Activated T-cell treated with anti-CD3 and anti-CD28 coated beads for 4 hours (primary cell): ENCODE data around the gene TRAK1.

Experiments used
- DNase-seq: peaks from one replicate; pipeline ENCODE4 v3.0.0-alpha.2; 2020

Gene TRAK1

GRCh38 chr3:42067326-42067725 is 23.8 kb upstream of the TRAK1 start:
- no peak for DNase-seq

- no peak for DNase-seq
These were observed 22.7 kb upstream of the TRAK1 start for GRCh38 chr3:42068303-42069088.

DNA sequence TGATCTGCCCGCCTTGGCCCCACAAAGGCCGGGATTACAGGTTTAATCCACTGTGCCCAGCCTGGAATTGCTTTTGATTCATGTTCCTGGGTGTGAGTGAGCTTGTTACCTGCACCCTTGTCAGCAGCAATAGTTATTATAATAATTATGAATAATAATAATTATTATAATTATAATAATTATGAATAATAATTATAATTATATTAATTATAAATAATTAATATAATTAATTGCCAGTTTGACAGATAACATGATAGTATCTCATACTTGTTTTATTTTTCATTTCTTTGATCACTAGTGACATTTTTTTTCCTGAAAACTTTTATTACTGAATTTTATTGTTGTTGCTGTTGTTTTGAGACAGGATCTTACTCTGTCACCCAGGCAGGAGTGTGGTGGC is 21.1 kb upstream of the TRAK1 start:
- DNase-seq = no peak

DNA sequence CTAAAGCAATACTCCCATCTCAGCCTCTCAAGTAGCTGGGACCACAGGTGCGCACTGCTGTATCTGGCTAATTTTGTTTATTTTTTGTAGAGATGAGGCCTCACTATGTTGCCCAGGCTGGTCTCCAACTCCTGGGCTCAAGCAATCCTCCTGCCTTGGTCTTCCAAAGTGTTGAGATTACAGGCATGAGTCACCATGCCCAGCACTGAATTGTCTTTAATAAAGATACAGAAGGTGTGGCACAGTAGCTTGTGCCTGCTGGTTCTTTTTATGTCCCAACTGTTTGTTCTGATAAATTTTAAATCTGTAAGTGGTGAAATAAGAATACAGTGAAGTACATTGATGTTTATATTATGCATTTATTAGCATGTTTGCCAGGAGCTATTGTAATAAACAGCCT is 20.6 kb upstream of the TRAK1 start:
- DNase-seq = no peak

GRCh38 chr3:42071904-42072812 is 19.0 kb upstream of the TRAK1 start:
- DNase-seq = no peak

DNA sequence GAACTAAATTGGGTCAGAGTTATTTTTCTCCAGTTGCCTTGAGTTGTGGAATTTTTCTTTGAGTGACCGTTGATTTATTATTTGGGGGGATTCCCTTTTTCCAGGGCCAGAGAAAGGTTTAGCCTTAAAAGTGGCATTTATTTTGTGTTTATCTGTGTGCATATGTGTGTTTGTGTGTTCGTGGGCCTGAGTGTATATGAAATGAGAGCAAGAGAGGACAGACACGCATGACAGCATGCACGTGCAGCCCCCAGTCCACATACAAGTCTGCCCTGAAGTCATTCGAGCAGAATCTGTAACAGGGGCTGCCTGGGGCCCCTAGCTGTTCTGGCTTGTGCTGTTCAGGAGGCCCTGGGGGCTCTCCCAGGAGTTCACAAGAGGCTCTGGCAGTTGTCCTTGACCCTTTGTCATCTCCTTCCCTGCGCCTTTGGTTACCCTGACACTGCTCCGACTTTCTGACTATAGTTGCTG is 18.3 kb upstream of the TRAK1 start:
- DNase-seq = no peak

DNA sequence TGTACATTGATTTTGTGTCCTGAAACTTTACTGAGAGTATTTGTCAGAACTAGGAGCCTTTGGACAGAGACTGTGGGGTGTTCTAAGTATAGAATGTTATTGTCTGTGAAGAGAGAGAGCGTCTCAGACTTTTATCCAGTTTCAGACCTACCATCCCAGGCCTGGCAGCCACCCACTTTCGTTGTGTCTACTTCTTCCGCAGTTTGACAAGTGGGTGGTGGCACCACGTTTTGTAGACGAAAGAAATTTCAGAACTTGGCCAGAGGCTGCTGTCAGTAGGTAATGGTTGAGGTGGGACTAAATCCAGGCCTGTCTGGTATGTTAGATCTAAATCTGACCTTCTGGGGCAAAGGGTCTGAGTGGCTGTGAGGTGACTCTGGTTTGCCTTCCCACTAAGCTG is 13.4 kb upstream of the TRAK1 start:
- no peak for DNase-seq

- DNase-seq = no peak
These were observed 12.5 kb upstream of the TRAK1 start for GRCh38 chr3:42078677-42079076.

DNA sequence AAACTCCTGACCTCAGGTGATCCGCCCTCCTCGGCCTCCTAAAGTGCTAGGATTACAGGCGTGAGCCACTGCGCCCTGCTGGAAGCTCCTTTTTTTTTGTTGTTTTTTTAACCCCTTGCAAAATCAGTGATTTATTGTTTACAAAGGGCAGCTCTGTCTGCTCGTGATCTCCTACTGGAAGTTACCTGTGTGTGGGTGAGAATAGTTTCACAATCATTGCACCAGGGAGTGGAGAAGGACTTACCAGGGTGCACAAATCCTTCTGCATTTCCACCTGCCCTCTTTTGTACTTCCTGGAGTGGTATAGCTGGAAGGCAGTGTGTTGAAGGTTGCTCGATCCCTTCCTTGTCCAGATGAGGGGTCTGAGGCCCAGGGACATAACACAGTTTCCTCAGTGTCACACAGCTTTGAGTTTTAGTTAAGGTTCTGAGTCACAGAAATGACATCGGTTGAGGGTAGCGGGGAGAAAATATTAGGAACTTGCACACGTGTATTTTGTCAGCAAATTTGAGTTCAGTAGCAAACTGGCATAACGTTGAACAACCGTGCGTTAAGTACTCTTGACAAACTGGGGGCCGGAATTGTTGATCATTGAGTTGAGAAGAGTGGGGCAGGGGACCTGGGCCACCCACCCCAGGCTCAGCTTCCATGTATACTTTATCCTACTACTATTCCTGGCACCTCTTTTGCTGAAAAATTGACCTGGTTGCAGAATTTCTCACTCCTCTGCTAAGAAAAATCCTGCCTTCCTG is 11.3 kb upstream of the TRAK1 start:
- no peak for DNase-seq

DNA sequence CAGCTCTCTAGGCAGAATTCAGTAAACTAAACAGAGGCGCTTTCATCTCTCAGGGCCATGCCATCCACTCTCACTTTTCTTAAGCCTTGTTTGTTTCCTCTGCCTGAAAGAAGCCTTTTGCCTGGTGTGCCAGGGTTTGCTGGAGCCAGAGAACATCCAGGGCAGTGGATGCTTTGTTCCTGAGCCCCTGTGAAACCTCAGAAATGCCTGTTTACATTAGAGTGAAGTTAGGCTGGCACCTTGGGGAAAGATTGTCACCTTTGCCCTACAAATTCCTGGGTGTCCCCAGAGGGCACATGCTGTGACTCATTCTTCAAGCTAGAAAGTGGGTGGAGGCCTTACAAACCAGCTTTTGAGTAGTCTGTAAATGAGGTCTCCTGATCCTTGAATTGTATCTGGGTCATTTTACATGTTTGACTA is 10.7 kb upstream of the TRAK1 start:
- DNase-seq = no peak

GRCh38 chr3:42081838-42082473 is 9.2 kb upstream of the TRAK1 start:
- no peak for DNase-seq

- no peak for DNase-seq
These were observed 6.6 kb upstream of the TRAK1 start for GRCh38 chr3:42084586-42084985.

GRCh38 chr3:42085641-42086376 is 5.3 kb upstream of the TRAK1 start:
- no peak for DNase-seq

GRCh38 chr3:42088803-42089530 is 2.2 kb upstream of the TRAK1 start:
- no peak for DNase-seq

DNA sequence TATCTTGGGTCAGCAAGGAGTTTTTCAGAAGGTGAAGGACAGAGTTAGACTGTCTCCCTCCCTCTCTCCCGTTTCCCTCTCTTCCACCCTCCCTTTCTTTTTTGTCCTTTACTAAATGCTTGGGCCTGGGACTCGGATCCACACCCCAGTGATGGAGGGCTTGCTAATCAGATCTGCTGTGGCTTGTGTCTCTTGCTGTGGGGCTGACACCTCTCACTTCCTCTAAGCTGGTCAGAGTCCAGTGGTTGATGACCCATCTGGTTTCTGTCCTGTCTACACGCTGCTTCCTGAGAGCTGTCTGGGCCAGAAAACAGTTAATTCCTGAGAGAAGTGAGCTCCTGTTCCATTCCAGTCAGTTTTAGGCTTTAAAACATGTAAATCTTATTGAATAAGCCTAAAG is 849 bp downstream of the TRAK1 start:
- no peak for DNase-seq

GRCh38 chr3:42094128-42094527 is 3.0 kb downstream of the TRAK1 start:
- no peak for DNase-seq

DNA sequence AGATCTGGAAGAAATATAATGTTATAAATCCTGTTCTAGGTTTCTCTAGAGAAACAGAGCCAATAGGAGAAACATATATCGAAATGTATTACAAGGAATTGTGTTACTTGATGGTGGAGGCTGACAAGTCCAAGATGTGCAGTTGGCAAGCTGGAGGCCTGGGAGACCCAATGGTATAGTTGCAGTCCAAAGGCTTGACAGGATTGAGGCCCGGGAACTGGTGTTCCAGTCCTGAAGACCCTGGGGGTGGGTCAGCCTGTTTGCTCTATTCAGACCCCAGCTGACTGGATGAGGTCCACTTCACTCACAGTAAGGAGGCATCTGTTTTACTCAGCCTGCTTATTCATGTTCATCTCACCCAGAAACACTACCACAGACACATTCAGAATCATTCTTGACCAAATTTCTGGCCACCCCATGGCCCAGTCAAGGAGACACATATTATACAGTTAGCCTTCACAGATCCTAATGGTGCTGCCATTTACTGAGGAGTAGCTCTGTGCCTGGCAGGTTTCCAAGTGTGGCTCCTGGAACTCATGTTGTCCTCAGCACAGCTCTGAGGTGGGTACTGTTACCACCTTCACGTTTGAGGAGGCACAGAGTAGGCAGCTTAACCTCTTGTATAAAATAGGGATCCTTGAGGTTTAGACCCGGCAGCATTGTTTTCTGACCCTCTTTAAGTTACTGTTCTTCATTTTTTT is 3.7 kb downstream of the TRAK1 start:
- no peak for DNase-seq

DNA sequence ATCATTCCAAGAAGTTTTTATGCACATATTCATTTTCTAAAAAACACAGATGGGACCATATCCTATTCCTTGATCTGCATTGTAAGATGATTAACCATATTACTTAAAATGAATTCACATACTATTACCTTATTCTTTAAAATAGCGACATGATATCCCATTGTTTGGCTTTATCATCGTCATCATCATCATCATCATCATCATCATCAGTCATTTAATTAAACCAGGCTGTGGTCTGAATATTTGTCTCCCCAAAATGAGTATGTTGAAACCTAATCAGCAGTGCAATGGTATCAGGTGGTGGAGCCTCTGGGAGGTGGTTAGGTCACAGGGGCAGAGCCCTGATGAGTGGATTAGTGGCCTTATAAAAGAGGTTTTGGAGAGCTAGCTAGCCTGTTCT is 4.4 kb downstream of the TRAK1 start:
- no peak for DNase-seq

- DNase-seq = peak; percentile 13
These were observed 5.8 kb downstream of the TRAK1 start for GRCh38 chr3:42096796-42097565.

DNA sequence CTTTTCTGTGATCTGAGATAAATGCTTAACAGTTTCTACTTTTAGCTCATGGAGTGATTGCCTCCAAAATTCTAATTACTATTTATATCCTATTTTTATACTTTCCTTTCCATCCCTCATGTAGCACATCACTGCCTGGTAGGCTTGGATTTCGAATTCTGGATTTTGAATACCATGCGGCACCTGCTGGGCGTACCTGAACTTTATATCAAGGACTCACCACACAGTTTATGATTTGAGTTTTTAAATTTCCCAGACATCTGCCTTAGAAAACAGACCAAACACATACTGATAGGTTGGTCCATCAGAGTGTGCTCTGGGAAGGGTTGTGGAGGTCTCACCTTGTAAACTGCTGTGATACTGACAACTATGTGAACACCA is 6.4 kb downstream of the TRAK1 start:
- DNase-seq = no peak
